GM23248 (cell line): ENCODE data around the gene LOC128125822.

Source experiments
- EZH2 ChIP-seq: fragments of 200-600 bp; sonication (generic); IDR thresholded peaks from 2 replicates; pipeline ENCODE4 v1.6.1; 2018; ENCODE audit warnings: antibody characterized with exemption, mild to moderate bottlenecking; ENCODE audit not compliant: insufficient read depth, poor library complexity, severe bottlenecking
- EZH2phosphoT487 ChIP-seq: fragments of 200-600 bp; sonication (generic); IDR thresholded peaks from 2 replicates; pipeline ENCODE4 v1.6.1; 2018; ENCODE audit warnings: antibody characterized with exemption, moderate library complexity, mild to moderate bottlenecking, low read depth; ENCODE audit not compliant: insufficient read depth

GRCh38 chr6:63578757-63579156 lies 6.5 kb downstream of the LOC128125822 start:
- no peak for TF ChIP-seq EZH2phosphoT487
- TF ChIP-seq EZH2: no peak
